Adrenal gland (tissue), 5 donors: ENCODE measurements around the gene SLC16A1.

Experiments
- POLR2A ChIP-seq, 2 donors: fragments of 450-650 bp; IDR thresholded peaks; one replicate each; pipeline ENCODE4 v1.6.1; 2017; ENCODE audit warnings: antibody characterized with exemption in 2 of 2, mild to moderate bottlenecking in 2 of 2, moderate library complexity in 1 of 2
- TF ChIP-seq, protein P1 (sequence below), 6 experiments: fragments of 450-650 bp in 4 of 6; fragments of 200-600 bp in 2 of 6; sonication (generic) in 1 of 6; IDR thresholded peaks; 1 replicate in 5 of 6; 2 replicates in 1 of 6; pipeline versions ENCODE4 v1.5.1 to v1.8.0; 2016 to 2021; ENCODE audit warnings: antibody characterized with exemption in 6 of 6, mild to moderate bottlenecking in 2 of 6, moderate library complexity in 1 of 6
- donor health status: DM: no; HTN: no; CAD: no.

DNA sequence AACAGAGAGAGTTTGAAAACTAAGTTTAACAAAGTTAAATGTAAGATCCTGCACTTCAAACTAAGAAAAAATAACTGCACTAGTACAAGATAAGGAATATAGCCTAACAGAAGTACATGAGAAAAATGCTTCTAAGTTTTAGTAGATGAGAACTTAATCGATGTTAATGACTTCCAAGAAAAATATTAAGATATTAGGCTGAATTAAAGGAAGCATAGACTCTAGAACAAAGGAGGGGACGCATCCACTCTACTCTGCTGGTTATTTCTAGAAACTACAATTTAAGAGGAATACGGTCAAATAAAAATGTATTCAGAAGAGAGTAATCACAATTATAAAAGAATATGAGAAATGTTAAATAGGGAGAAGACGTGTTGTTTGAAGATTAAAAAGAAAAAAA is 46.3 kb upstream of the SLC16A1 start:
- TF ChIP-seq, protein P1, sequence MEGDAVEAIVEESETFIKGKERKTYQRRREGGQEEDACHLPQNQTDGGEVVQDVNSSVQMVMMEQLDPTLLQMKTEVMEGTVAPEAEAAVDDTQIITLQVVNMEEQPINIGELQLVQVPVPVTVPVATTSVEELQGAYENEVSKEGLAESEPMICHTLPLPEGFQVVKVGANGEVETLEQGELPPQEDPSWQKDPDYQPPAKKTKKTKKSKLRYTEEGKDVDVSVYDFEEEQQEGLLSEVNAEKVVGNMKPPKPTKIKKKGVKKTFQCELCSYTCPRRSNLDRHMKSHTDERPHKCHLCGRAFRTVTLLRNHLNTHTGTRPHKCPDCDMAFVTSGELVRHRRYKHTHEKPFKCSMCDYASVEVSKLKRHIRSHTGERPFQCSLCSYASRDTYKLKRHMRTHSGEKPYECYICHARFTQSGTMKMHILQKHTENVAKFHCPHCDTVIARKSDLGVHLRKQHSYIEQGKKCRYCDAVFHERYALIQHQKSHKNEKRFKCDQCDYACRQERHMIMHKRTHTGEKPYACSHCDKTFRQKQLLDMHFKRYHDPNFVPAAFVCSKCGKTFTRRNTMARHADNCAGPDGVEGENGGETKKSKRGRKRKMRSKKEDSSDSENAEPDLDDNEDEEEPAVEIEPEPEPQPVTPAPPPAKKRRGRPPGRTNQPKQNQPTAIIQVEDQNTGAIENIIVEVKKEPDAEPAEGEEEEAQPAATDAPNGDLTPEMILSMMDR (IDR thresholded peaks at IDR 0.05): no peak
- TF ChIP-seq POLR2A (IDR thresholded peaks at IDR 0.05): no peak
